HepG2 (cell line): ENCODE data around the gene ZFAND2B. TPM values are rescaled to one million over a fixed set of nuclear protein-coding genes. Genes with fewer than 3 reads are reported as not detected.

Source experiments
- ATAD3A ChIP-seq: sonication (generic); formaldehyde crosslinking; IDR thresholded peaks from 2 replicates; pipeline ENCODE4 v1.4.0; 2020; ENCODE audit warnings: missing genetic modification reagents
- GATA4 ChIP-seq: sonication (generic); IDR thresholded peaks from 2 replicates; pipeline ENCODE4 v1.6.1; 2016; ENCODE audit warnings: antibody characterized with exemption, low read depth, borderline replicate concordance
- IKZF4 ChIP-seq: sonication (generic); formaldehyde crosslinking; IDR thresholded peaks from 2 replicates; pipeline ENCODE4 v1.5.1; 2020; ENCODE audit warnings: borderline replicate concordance, mild to moderate bottlenecking, low read depth, missing genetic modification reagents; ENCODE audit errors: not compliant biosample characterization
- IRF2 ChIP-seq: IDR thresholded peaks from 2 replicates; pipeline ENCODE4 v1.6.1; 2018; ENCODE audit warnings: missing genetic modification reagents, missing compliant biosample characterization
- MAFG ChIP-seq: sonication (generic); formaldehyde crosslinking; IDR thresholded peaks from 2 replicates; pipeline ENCODE4 v1.5.1; 2020; ENCODE audit warnings: mild to moderate bottlenecking, missing genetic modification reagents
- MATR3 ChIP-seq: sonication (generic); formaldehyde crosslinking; IDR thresholded peaks from 2 replicates; pipeline ENCODE4 v1.4.0; 2020; ENCODE audit warnings: missing genetic modification reagents
- NR2F6 ChIP-seq, 2 experiments: IDR thresholded peaks; 2 replicates each; pipeline ENCODE4 v1.6.1; 2016; ENCODE audit warnings: antibody characterized with exemption in 1 of 2, mild to moderate bottlenecking in 1 of 2
- ZNF333 ChIP-seq: sonication (generic); formaldehyde crosslinking; IDR thresholded peaks from 2 replicates; pipeline ENCODE4 v1.4.0; 2020; ENCODE audit warnings: mild to moderate bottlenecking, missing genetic modification reagents, borderline replicate concordance
- ZNF710 ChIP-seq: sonication (generic); formaldehyde crosslinking; IDR thresholded peaks from 2 replicates; pipeline ENCODE4 v1.5.0; 2020; ENCODE audit warnings: mild to moderate bottlenecking, missing genetic modification reagents, borderline replicate concordance
- ZNF792 ChIP-seq: IDR thresholded peaks from 2 replicates; pipeline ENCODE4 v1.6.1; 2016
- polyA plus RNA-seq, 8 experiments: library from polyadenylated mRNA; depleted of rRNA in 3 of 8; stranded (reverse) in 7 of 8; unstranded in 1 of 8; fragments of >200 nt; fragmentation: Illumina TruSeq in 4 of 8; extraction: Trizol in 4 of 8; gene quantifications; 2 replicates each; pipeline versions ENCODE4 v1.2.1 to v1.2.3, GENCODE V29; 2011 to 2016; ENCODE audit warnings: low read depth in 4 of 8, missing spikeins in 1 of 8, mixed read lengths in 1 of 8; ENCODE audit not compliant: insufficient read depth in 1 of 8
- total RNA-seq, 5 experiments: library from RNA; depleted of rRNA; stranded (reverse); fragments of >200 nt; fragmentation: Illumina TruSeq; extraction: Trizol; gene quantifications; 2 replicates each; pipeline ENCODE4 v1.2.3, GENCODE V29; 2016; ENCODE audit warnings: low read depth in 1 of 5
- TF ChIP-seq, protein P1 (sequence below): sonication (generic); formaldehyde crosslinking; IDR thresholded peaks from 2 replicates; pipeline ENCODE4 v1.4.0; 2020; ENCODE audit warnings: mild to moderate bottlenecking, missing genetic modification reagents
- TF ChIP-seq, protein P2 (sequence below): sonication (generic); formaldehyde crosslinking; IDR thresholded peaks from 2 replicates; pipeline ENCODE4 v1.5.0; 2020; ENCODE audit warnings: mild to moderate bottlenecking, low read depth, missing genetic modification reagents, borderline replicate concordance
- TF ChIP-seq, protein P3 (sequence below), 2 experiments: sonication (generic) in 1 of 2; formaldehyde crosslinking in 1 of 2; IDR thresholded peaks; 2 replicates each; pipeline versions ENCODE4 v1.5.1 to v1.6.1; 2011 to 2020; ENCODE audit warnings: borderline replicate concordance in 1 of 2, low read depth in 1 of 2, low read length in 1 of 2, mild to moderate bottlenecking in 1 of 2, missing genetic modification reagents in 1 of 2, moderate library complexity in 1 of 2
- TF ChIP-seq, protein P4 (sequence below): sonication (generic); formaldehyde crosslinking; IDR thresholded peaks from 2 replicates; pipeline ENCODE4 v1.5.0; 2020; ENCODE audit warnings: missing genetic modification reagents

Gene ZFAND2B
- total and polyA plus RNA-seq, 2 of the 13 experiments (the other 11 are each of a cell fraction or from before 2014, with no cell fraction given): 53.3 to 115 TPM

- TF ChIP-seq IKZF4 (CRISPR knock-in tag) (no peak), NR2F6 (IDR thresholded peaks at IDR 0.05) (peak; percentile 25; the same call in 1 of the 2 replicates), NR2F6 (CRISPR knock-in tag; IDR thresholded peaks at IDR 0.05) (peak; percentile 38; the same call in 1 of the 2 replicates), ZNF710 (CRISPR knock-in tag) (no peak), IRF2 (CRISPR knock-in tag) (peak; percentile 74; the same call in 1 of the 2 replicates), ZNF792 (CRISPR knock-in tag) (no peak), GATA4 (no peak), ATAD3A (CRISPR knock-in tag) (no peak), MATR3 (CRISPR knock-in tag) (no peak), MAFG (CRISPR knock-in tag) (no peak), ZNF333 (CRISPR knock-in tag) (no peak)
- TF ChIP-seq, protein P1, sequence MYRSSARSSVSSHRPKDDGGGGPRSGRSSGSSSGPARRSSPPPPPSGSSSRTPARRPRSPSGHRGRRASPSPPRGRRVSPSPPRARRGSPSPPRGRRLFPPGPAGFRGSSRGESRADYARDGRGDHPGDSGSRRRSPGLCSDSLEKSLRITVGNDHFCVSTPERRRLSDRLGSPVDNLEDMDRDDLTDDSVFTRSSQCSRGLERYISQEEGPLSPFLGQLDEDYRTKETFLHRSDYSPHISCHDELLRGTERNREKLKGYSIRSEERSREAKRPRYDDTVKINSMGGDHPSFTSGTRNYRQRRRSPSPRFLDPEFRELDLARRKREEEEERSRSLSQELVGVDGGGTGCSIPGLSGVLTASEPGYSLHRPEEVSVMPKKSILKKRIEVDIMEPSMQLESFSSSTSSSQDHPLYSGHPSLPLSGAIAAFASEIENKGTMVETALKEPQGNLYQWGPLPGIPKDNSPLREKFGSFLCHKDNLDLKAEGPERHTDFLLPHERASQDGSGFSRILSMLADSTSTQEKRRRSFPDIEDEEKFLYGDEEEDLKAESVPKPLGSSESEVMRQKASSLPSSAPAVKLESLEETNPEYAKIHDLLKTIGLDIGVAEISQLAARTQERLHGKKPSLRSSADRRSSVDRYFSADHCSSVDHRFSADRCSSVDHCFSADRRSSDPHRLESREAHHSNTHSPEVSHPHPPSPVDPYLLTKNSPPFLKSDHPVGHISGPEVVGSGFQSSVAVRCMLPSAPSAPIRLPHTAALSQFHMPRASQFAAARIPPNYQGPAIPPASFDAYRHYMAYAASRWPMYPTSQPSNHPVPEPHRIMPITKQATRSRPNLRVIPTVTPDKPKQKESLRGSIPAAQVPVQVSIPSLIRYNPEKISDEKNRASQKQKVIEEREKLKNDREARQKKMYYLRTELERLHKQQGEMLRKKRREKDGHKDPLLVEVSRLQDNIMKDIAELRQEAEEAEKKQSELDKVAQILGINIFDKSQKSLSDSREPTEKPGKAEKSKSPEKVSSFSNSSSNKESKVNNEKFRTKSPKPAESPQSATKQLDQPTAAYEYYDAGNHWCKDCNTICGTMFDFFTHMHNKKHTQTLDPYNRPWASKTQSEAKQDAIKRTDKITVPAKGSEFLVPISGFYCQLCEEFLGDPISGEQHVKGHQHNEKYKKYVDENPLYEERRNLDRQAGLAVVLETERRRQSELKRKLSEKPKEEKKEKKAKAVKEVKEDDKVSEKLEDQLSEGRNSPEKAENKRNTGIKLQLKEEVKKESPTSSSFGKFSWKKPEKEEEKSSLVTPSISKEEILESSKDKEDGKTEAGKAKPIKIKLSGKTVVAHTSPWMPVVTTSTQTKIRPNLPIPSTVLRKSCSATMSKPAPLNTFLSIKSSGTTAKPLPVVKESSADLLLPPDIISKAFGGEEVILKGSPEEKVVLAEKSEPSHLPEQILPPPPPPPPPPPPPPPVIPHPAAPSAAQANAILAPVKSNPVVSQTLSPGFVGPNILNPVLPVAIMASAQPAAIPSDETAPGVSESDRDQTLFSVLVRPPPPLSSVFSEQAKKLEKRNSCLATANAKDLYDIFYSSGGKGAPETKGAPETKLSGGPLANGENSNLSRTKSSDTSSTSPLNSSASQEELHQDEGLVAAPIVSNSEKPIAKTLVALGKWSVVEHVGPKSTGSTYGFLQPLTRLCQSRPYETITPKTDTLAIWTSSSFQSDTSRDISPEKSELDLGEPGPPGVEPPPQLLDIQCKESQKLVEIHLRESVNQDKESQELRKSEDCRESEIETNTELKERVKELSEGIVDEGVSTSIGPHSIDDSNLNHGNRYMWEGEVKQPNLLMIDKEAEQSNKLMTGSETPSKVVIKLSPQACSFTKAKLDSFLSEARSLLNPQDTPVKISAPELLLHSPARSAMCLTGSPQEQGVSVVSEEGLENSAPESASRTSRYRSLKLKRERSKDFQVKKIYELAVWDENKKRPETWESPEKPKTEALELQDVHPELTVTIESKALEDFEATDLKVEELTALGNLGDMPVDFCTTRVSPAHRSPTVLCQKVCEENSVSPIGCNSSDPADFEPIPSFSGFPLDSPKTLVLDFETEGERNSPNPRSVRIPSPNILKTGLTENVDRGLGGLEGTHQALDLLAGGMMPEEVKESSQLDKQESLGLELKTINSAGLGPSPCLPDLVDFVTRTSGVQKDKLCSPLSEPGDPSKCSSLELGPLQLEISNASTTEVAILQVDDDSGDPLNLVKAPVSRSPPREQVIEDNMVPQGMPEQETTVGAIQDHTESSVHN (CRISPR knock-in tag): no peak; the same call in 1 of the 2 replicates
- TF ChIP-seq, protein P2, sequence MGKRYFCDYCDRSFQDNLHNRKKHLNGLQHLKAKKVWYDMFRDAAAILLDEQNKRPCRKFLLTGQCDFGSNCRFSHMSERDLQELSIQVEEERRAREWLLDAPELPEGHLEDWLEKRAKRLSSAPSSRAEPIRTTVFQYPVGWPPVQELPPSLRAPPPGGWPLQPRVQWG: no peak
- TF ChIP-seq, protein P3, sequence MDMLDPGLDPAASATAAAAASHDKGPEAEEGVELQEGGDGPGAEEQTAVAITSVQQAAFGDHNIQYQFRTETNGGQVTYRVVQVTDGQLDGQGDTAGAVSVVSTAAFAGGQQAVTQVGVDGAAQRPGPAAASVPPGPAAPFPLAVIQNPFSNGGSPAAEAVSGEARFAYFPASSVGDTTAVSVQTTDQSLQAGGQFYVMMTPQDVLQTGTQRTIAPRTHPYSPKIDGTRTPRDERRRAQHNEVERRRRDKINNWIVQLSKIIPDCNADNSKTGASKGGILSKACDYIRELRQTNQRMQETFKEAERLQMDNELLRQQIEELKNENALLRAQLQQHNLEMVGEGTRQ (IDR thresholded peaks at IDR 0.05; ENCODE audit: low read depth, low read length): no peak
- TF ChIP-seq, protein P3 (CRISPR knock-in tag; IDR thresholded peaks at IDR 0.05; ENCODE audit: borderline replicate concordance): no peak
- TF ChIP-seq, protein P4, sequence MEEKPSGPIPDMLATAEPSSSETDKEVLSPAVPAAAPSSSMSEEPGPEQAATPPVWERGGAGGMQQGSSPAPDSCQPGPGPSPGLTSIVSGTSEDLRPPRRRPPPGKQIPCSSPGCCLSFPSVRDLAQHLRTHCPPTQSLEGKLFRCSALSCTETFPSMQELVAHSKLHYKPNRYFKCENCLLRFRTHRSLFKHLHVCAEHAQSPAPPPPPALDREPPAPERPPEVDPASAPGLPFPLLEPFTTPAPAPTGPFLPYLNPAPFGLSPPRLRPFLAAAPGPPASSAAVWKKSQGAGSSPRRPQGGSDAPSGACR (CRISPR knock-in tag): no peak; the same call in 1 of the 2 replicates
Observed at GRCh38 chr2:219229305-219230058, 22.9 kb downstream of the ZFAND2B start, which contains the start of the genes ANKZF1 and ATG9A (continued).
